ENCODE data around the gene TMEM235. TPM values are rescaled to one million over a fixed set of nuclear protein-coding genes. Genes with fewer than 3 reads are reported as not detected.
A peak's percentile ranks its signal among the peaks of the same experiment; 100 is the strongest.

The TMEM235 gene
- not detected for polyA plus RNA-seq

- H3K27me3 ChIP-seq (ENCODE audit: control insufficient read depth in 1 of 2, insufficient read depth in 2 of 2, low read length in 2 of 2), result peaks cover 0 to 14% of the 10 kb centered on the region in 2 donors
These were observed at the start of gene TMEM235 for GRCh38 chr17:78230996-78231935. Gene TMEM235, plus strand, starts transcription at chr17:78231631. Its CDS starts 393 bp downstream, at chr17:78232024.

GRCh38 chr17:78182504-78182903, 48.9 kb upstream of the TMEM235 start:
- H3K4me1 ChIP-seq (ENCODE audit: control insufficient read depth in 2 of 2, insufficient read depth in 2 of 2, low read length in 1 of 2), result peaks cover 3 to 8% of the 10 kb centered on the region in 2 donors
- no peak overlapping the region for H3K4me3 ChIP-seq (ENCODE audit: low read depth in 1 of 2, low read length in 2 of 2)
- H3K9me3 ChIP-seq (ENCODE audit: control insufficient read depth in 2 of 2, insufficient read depth in 1 of 2, low read depth in 1 of 2, low read length in 1 of 2), result no peaks in the 10 kb centered on the region
- peaks cover 0 to 3% of the 10 kb centered on the region in 2 donors for H3K36me3 ChIP-seq (ENCODE audit: control insufficient read depth in 2 of 2, insufficient read depth in 2 of 2, low read length in 1 of 2)
- WGBS, 2 donors, result 81 to 93% methylated on average over 13 of the region's 13 CpGs
- H3K27ac ChIP-seq (ENCODE audit: low read depth in 2 of 2, low read length in 1 of 2), result no peak overlapping the region
- H3K27me3 ChIP-seq (ENCODE audit: control insufficient read depth in 1 of 2, insufficient read depth in 2 of 2, low read length in 2 of 2), result no peaks in the 10 kb centered on the region

More at GRCh38 chr17:78230996-78231935, at the start of gene TMEM235:
- no peak within 1 kb of the TSS for H3K27ac ChIP-seq (ENCODE audit: low read depth in 2 of 2, low read length in 1 of 2)
- H3K9me3 ChIP-seq (ENCODE audit: control insufficient read depth in 2 of 2, insufficient read depth in 1 of 2, low read depth in 1 of 2, low read length in 1 of 2), result no peaks in the 10 kb centered on the region
- H3K4me1 ChIP-seq (ENCODE audit: control insufficient read depth in 2 of 2, insufficient read depth in 2 of 2, low read length in 1 of 2), result peaks cover 0 to 6% of the 10 kb centered on the region in 2 donors
- WGBS, 2 donors, result 27 to 35% methylated on average over 37 to 52 of the region's 52 CpGs
- no peaks in the 10 kb centered on the region for H3K36me3 ChIP-seq (ENCODE audit: control insufficient read depth in 2 of 2, insufficient read depth in 2 of 2, low read length in 1 of 2)
- no peak within 1 kb of the TSS for H3K4me3 ChIP-seq (ENCODE audit: low read depth in 1 of 2, low read length in 2 of 2)

DNA sequence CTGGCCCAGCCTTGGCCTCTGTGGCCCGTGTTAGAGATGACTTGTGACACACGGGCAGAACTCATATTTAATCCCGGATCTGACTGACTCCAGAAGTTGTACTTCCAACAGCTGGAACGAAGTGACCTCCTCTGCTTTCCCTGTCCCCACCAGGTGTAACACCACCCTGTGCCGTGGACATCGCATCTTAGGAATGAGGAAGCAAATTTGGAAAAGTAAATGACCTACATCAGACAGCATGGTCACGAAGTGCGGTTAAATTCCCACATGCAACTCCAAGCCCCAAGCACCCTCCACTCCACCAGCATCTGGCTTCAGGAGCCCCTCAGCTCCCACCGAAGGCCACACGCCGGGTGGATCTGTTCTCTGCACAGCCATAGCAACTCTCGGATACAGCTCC, 47.5 kb upstream of the TMEM235 start:
- H3K27ac ChIP-seq (ENCODE audit: low read depth in 2 of 2, low read length in 1 of 2), result no peak overlapping the region
- peaks cover 0 to 3% of the 10 kb centered on the region in 2 donors for H3K36me3 ChIP-seq (ENCODE audit: control insufficient read depth in 2 of 2, insufficient read depth in 2 of 2, low read length in 1 of 2)
- no peak overlapping the region for H3K4me3 ChIP-seq (ENCODE audit: low read depth in 1 of 2, low read length in 2 of 2)
- H3K27me3 ChIP-seq (ENCODE audit: control insufficient read depth in 1 of 2, insufficient read depth in 2 of 2, low read length in 2 of 2), result no peaks in the 10 kb centered on the region
- no peaks in the 10 kb centered on the region for H3K9me3 ChIP-seq (ENCODE audit: control insufficient read depth in 2 of 2, insufficient read depth in 1 of 2, low read depth in 1 of 2, low read length in 1 of 2)
- H3K4me1 ChIP-seq (ENCODE audit: control insufficient read depth in 2 of 2, insufficient read depth in 2 of 2, low read length in 1 of 2), result peaks cover 3 to 8% of the 10 kb centered on the region in 2 donors
- WGBS, 2 donors, result 84 to 89% methylated on average over 12 of the region's 12 CpGs

GRCh38 chr17:78184351-78184750, 47.1 kb upstream of the TMEM235 start:
- H3K4me1 ChIP-seq (ENCODE audit: control insufficient read depth in 2 of 2, insufficient read depth in 2 of 2, low read length in 1 of 2), result peaks cover 3 to 5% of the 10 kb centered on the region in 2 donors
- no peaks in the 10 kb centered on the region for H3K27me3 ChIP-seq (ENCODE audit: control insufficient read depth in 1 of 2, insufficient read depth in 2 of 2, low read length in 2 of 2)
- H3K36me3 ChIP-seq (ENCODE audit: control insufficient read depth in 2 of 2, insufficient read depth in 2 of 2, low read length in 1 of 2), result no peaks in the 10 kb centered on the region
- no peaks in the 10 kb centered on the region for H3K9me3 ChIP-seq (ENCODE audit: control insufficient read depth in 2 of 2, insufficient read depth in 1 of 2, low read depth in 1 of 2, low read length in 1 of 2)
- WGBS, 2 donors, result 57 to 60% methylated on average over 10 of the region's 10 CpGs
- peak overlapping the region in 1 of 2 donors; percentile 34 for H3K27ac ChIP-seq (ENCODE audit: low read depth in 2 of 2, low read length in 1 of 2)
- no peak overlapping the region for H3K4me3 ChIP-seq (ENCODE audit: low read depth in 1 of 2, low read length in 2 of 2)

- peak overlapping the region in 1 of 2 donors; percentile 34 for H3K27ac ChIP-seq (ENCODE audit: low read depth in 2 of 2, low read length in 1 of 2)
- H3K27me3 ChIP-seq (ENCODE audit: control insufficient read depth in 1 of 2, insufficient read depth in 2 of 2, low read length in 2 of 2), result no peaks in the 10 kb centered on the region
- H3K9me3 ChIP-seq (ENCODE audit: control insufficient read depth in 2 of 2, insufficient read depth in 1 of 2, low read depth in 1 of 2, low read length in 1 of 2), result no peaks in the 10 kb centered on the region
- no peak overlapping the region for H3K4me3 ChIP-seq (ENCODE audit: low read depth in 1 of 2, low read length in 2 of 2)
- H3K4me1 ChIP-seq (ENCODE audit: control insufficient read depth in 2 of 2, insufficient read depth in 2 of 2, low read length in 1 of 2), result peaks cover 3 to 4% of the 10 kb centered on the region in 2 donors
- H3K36me3 ChIP-seq (ENCODE audit: control insufficient read depth in 2 of 2, insufficient read depth in 2 of 2, low read length in 1 of 2), result no peaks in the 10 kb centered on the region
- 63 to 77% methylated on average over 9 of the region's 9 CpGs for WGBS, 2 donors
These were observed 46.6 kb upstream of the TMEM235 start for GRCh38 chr17:78184868-78185267.

DNA sequence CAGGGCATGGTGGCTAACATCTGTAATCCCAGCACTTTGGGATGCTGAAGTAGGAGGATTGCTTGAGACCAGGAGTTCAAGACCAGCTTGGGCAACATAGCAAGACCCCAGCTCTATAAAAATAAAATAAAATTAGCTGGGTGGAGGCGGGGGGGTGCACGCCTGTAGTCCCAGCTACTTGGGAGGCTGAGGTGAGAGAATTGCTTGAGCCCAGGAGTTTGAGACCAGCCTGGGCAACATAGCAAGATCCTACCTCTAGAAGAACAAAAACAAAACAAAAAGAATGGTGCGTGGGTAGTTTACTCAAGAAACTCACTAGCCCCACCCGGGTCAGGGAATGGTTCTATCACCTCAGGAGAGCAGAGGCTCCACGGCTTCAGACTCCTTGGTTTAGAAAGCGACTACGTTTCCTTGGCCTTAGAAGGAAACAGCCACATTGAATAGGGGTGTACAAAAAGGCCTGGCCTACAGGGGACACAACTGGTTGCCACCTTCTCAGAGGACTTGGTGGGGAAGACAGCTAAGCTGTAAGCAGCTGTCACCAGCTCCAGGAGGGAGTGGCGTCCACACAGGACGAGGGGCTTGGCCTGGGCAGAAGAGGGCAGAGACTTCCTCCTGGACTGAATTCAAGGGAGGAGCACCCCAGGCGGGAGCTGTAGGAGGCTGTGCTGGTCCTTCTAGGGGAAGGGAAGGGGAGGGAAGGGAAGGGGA, 45.3 kb upstream of the TMEM235 start:
- 45 to 64% methylated on average over 8 to 10 of the region's 10 CpGs for WGBS, 2 donors
- Histone ChIP-seq H3K27ac (ENCODE audit: low read depth in 2 of 2, low read length in 1 of 2) (peak overlapping the region in 1 of 2 donors; percentile 45), H3K4me3 (ENCODE audit: low read depth in 1 of 2, low read length in 2 of 2) (peak overlapping the region in 1 of 2 donors; percentile 53), H3K27me3 (ENCODE audit: control insufficient read depth in 1 of 2, insufficient read depth in 2 of 2, low read length in 2 of 2) (no peaks in the 10 kb centered on the region), H3K4me1 (ENCODE audit: control insufficient read depth in 2 of 2, insufficient read depth in 2 of 2, low read length in 1 of 2) (peaks cover 3 to 4% of the 10 kb centered on the region in 2 donors), H3K9me3 (ENCODE audit: control insufficient read depth in 2 of 2, insufficient read depth in 1 of 2, low read depth in 1 of 2, low read length in 1 of 2) (no peaks in the 10 kb centered on the region), H3K36me3 (ENCODE audit: control insufficient read depth in 2 of 2, insufficient read depth in 2 of 2, low read length in 1 of 2) (peaks cover 0 to 4% of the 10 kb centered on the region in 2 donors)

DNA sequence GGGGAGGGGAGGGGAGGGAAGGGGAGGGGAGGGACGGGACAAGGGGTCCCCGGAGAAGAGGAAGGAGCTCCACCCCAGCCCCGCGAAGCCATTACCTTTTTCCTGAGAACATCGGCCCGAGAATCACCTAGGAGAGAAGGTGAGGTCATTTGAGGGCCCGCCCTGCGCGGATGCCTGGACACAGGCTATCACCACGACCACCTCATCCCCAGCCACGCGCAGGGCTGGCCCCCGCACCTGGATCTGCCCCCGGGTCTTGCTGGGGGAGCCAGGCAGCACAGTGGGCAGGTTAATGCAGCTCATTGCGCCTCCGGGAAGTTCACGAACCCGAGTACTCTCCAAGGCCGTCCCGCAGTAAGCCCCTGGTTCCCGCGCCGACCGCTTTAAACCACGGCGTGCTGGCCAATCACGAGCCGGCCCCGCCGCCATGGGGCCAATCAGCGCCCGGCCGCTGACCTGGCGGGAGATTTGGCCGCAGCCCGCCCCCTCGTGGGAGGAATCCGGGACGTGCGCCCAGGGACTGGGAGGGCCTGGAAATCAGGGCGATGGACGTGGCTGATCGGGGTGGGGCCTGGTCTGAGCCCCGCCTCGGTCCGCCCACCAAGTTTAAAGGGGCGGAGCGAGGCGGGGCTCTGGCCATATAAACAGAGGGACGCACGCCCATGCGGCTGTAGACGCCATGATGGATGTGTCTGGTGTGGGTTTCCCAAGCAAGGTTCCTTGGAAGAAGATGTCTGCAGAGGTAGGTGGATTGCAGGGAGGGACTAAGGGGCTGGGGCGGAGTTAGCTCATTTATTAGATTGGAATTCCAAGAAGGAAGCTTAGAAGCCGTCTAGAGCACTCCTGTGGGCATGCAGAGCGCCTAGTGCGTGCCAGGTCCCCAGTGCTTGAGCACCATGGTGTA, 44.5 kb upstream of the TMEM235 start, which contains the start of the genes AFMID and TK1:
Gene AFMID, plus strand, starts transcription at position 671 of the 904 bp plus-strand sequence. Its CDS starts 9 bp downstream, at position 680.
Gene TK1, minus strand, starts transcription at position 361 of the 904 bp plus-strand sequence. Its CDS starts 58 bp downstream, at position 303.
- Histone ChIP-seq H3K27me3 (ENCODE audit: control insufficient read depth in 1 of 2, insufficient read depth in 2 of 2, low read length in 2 of 2) (no peaks in the 10 kb centered on the region), H3K4me1 (ENCODE audit: control insufficient read depth in 2 of 2, insufficient read depth in 2 of 2, low read length in 1 of 2) (peaks cover 3 to 4% of the 10 kb centered on the region in 2 donors), H3K9me3 (ENCODE audit: control insufficient read depth in 2 of 2, insufficient read depth in 1 of 2, low read depth in 1 of 2, low read length in 1 of 2) (no peaks in the 10 kb centered on the region), H3K27ac (ENCODE audit: low read depth in 2 of 2, low read length in 1 of 2) (peak within 1 kb of the TSS; percentile 65 to 85), H3K36me3 (ENCODE audit: control insufficient read depth in 2 of 2, insufficient read depth in 2 of 2, low read length in 1 of 2) (peaks cover 0 to 6% of the 10 kb centered on the region in 2 donors), H3K4me3 (ENCODE audit: low read depth in 1 of 2, low read length in 2 of 2) (peak within 1 kb of the TSS; percentile 53 to 59)
- WGBS, 2 donors, result 3 to 4% methylated on average over 57 of the region's 57 CpGs

DNA sequence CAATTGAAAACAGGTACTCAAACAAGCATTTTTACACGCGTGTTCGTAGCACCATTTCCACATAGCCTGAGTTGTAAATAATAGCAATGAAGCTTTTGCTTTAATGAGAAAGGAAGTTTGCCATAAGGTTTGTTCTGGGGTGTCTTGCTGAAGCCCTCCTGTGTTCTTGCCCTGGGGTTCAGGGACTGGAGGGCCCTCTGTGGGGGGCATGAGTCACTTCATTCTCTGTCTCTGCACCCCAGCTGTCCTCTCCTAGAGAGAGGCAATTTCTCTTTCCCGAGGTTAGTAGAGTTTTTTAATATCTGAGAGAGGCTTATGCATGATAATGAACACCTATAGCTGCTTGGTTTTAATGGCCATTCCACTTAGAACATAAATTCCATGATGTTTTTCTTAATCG, 34.7 kb upstream of the TMEM235 start:
- 68 to 78% methylated on average over 5 of the region's 5 CpGs for WGBS, 2 donors
- Histone ChIP-seq H3K4me1 (ENCODE audit: control insufficient read depth in 2 of 2, insufficient read depth in 2 of 2, low read length in 1 of 2) (peaks cover 2% of the 10 kb centered on the region in 2 donors), H3K36me3 (ENCODE audit: control insufficient read depth in 2 of 2, insufficient read depth in 2 of 2, low read length in 1 of 2) (peaks cover 0 to 5% of the 10 kb centered on the region in 2 donors), H3K27ac (ENCODE audit: low read depth in 2 of 2, low read length in 1 of 2) (peak overlapping the region in 1 of 2 donors; percentile 95), H3K27me3 (ENCODE audit: control insufficient read depth in 1 of 2, insufficient read depth in 2 of 2, low read length in 2 of 2) (no peaks in the 10 kb centered on the region), H3K4me3 (ENCODE audit: low read depth in 1 of 2, low read length in 2 of 2) (no peak overlapping the region), H3K9me3 (ENCODE audit: control insufficient read depth in 2 of 2, insufficient read depth in 1 of 2, low read depth in 1 of 2, low read length in 1 of 2) (no peaks in the 10 kb centered on the region)

Data from esophagus (tissue), 2 donors.